ENCODE measurements around the gene GSE1.

The GSE1 gene

GRCh38 chr16:85623250-85623649 is 10.1 kb downstream of the GSE1 start:
- no peak for DNase-seq (ENCODE audit: low read depth, low spot score)
- Histone ChIP-seq H3K9me3 (ENCODE audit: control insufficient read depth, insufficient read depth, low read length) (no peaks in the 10 kb centered on the region), H3K36me3 (ENCODE audit: control insufficient read depth, insufficient read depth, low read length) (no peaks in the 10 kb centered on the region), H3K27me3 (ENCODE audit: control insufficient read depth, insufficient read depth, low read length) (no peaks in the 10 kb centered on the region), H3K4me1 (ENCODE audit: control insufficient read depth, insufficient read depth, low read length) (peaks cover 5% of the 10 kb centered on the region; the same call in 1 of the 2 replicates), H3K4me3 (ENCODE audit: low read length) (no peak overlapping the region), H3K27ac (ENCODE audit: low read length) (no peak overlapping the region)
- WGBS (ENCODE audit: insufficient coverage, insufficient read length) = no CpG with 5 or more reads among the region's 11 CpGs

GRCh38 chr16:85623997-85624601 is 11.0 kb downstream of the GSE1 start:
- no CpG with 5 or more reads among the region's 21 CpGs for WGBS (ENCODE audit: insufficient coverage, insufficient read length)
- no peak overlapping the region for H3K27ac ChIP-seq (ENCODE audit: low read length)
- peaks cover 5% of the 10 kb centered on the region; the same call in 1 of the 2 replicates for H3K4me1 ChIP-seq (ENCODE audit: control insufficient read depth, insufficient read depth, low read length)

GRCh38 chr16:85624646-85625045 is 11.5 kb downstream of the GSE1 start:
- no CpG with 5 or more reads among the region's 17 CpGs for WGBS (ENCODE audit: insufficient coverage, insufficient read length)
- H3K36me3 ChIP-seq (ENCODE audit: control insufficient read depth, insufficient read depth, low read length) = no peaks in the 10 kb centered on the region
- H3K4me3 ChIP-seq (ENCODE audit: low read length) = no peak overlapping the region
- DNase-seq (ENCODE audit: low read depth, low spot score) = no peak
- H3K4me1 ChIP-seq (ENCODE audit: control insufficient read depth, insufficient read depth, low read length) = peaks cover 4% of the 10 kb centered on the region; the same call in 1 of the 2 replicates
- no peaks in the 10 kb centered on the region for H3K27me3 ChIP-seq (ENCODE audit: control insufficient read depth, insufficient read depth, low read length)
- H3K9me3 ChIP-seq (ENCODE audit: control insufficient read depth, insufficient read depth, low read length) = no peaks in the 10 kb centered on the region
- H3K27ac ChIP-seq (ENCODE audit: low read length) = no peak overlapping the region

More at GRCh38 chr16:85623997-85624601, 11.0 kb downstream of the GSE1 start:
- Histone ChIP-seq H3K27me3 (ENCODE audit: control insufficient read depth, insufficient read depth, low read length) (no peaks in the 10 kb centered on the region), H3K36me3 (ENCODE audit: control insufficient read depth, insufficient read depth, low read length) (no peaks in the 10 kb centered on the region), H3K9me3 (ENCODE audit: control insufficient read depth, insufficient read depth, low read length) (no peaks in the 10 kb centered on the region), H3K4me3 (ENCODE audit: low read length) (no peak overlapping the region)
- DNase-seq (ENCODE audit: low read depth, low spot score) = no peak

- H3K4me3 ChIP-seq (ENCODE audit: low read length) = no peak overlapping the region
- H3K4me1 ChIP-seq (ENCODE audit: control insufficient read depth, insufficient read depth, low read length) = peaks cover 4% of the 10 kb centered on the region; the same call in 1 of the 2 replicates
- H3K9me3 ChIP-seq (ENCODE audit: control insufficient read depth, insufficient read depth, low read length) = no peaks in the 10 kb centered on the region
- H3K36me3 ChIP-seq (ENCODE audit: control insufficient read depth, insufficient read depth, low read length) = no peaks in the 10 kb centered on the region
- no CpG with 5 or more reads among the region's 27 CpGs for WGBS (ENCODE audit: insufficient coverage, insufficient read length)
- H3K27me3 ChIP-seq (ENCODE audit: control insufficient read depth, insufficient read depth, low read length) = no peaks in the 10 kb centered on the region
- DNase-seq (ENCODE audit: low read depth, low spot score) = no peak
- H3K27ac ChIP-seq (ENCODE audit: low read length) = no peak overlapping the region
Observed at GRCh38 chr16:85625053-85625452, 11.9 kb downstream of the GSE1 start.

GRCh38 chr16:85625485-85626117 is 12.5 kb downstream of the GSE1 start:
- no peaks in the 10 kb centered on the region for H3K9me3 ChIP-seq (ENCODE audit: control insufficient read depth, insufficient read depth, low read length)
- H3K36me3 ChIP-seq (ENCODE audit: control insufficient read depth, insufficient read depth, low read length) = no peaks in the 10 kb centered on the region
- no peak for DNase-seq (ENCODE audit: low read depth, low spot score)
- H3K27me3 ChIP-seq (ENCODE audit: control insufficient read depth, insufficient read depth, low read length) = no peaks in the 10 kb centered on the region
- no peak overlapping the region for H3K27ac ChIP-seq (ENCODE audit: low read length)
- H3K4me3 ChIP-seq (ENCODE audit: low read length) = no peak overlapping the region
- WGBS (ENCODE audit: insufficient coverage, insufficient read length) = no CpG with 5 or more reads among the region's 18 CpGs
- H3K4me1 ChIP-seq (ENCODE audit: control insufficient read depth, insufficient read depth, low read length) = peaks cover 4% of the 10 kb centered on the region; the same call in 1 of the 2 replicates

- H3K4me3 ChIP-seq (ENCODE audit: low read length) = no peak overlapping the region
- H3K36me3 ChIP-seq (ENCODE audit: control insufficient read depth, insufficient read depth, low read length) = no peaks in the 10 kb centered on the region
- no peak overlapping the region for H3K27ac ChIP-seq (ENCODE audit: low read length)
- H3K9me3 ChIP-seq (ENCODE audit: control insufficient read depth, insufficient read depth, low read length) = no peaks in the 10 kb centered on the region
- WGBS (ENCODE audit: insufficient coverage, insufficient read length) = no CpG with 5 or more reads among the region's 37 CpGs
- no peaks in the 10 kb centered on the region for H3K27me3 ChIP-seq (ENCODE audit: control insufficient read depth, insufficient read depth, low read length)
- peaks cover 4% of the 10 kb centered on the region; the same call in 1 of the 2 replicates for H3K4me1 ChIP-seq (ENCODE audit: control insufficient read depth, insufficient read depth, low read length)
- no peak for DNase-seq (ENCODE audit: low read depth, low spot score)
Observed at GRCh38 chr16:85626191-85626981, 13.3 kb downstream of the GSE1 start.

GRCh38 chr16:85627089-85627488 is 14.0 kb downstream of the GSE1 start:
- Histone ChIP-seq H3K36me3 (ENCODE audit: control insufficient read depth, insufficient read depth, low read length) (no peaks in the 10 kb centered on the region), H3K27me3 (ENCODE audit: control insufficient read depth, insufficient read depth, low read length) (no peaks in the 10 kb centered on the region), H3K4me1 (ENCODE audit: control insufficient read depth, insufficient read depth, low read length) (peaks cover 4% of the 10 kb centered on the region; the same call in 1 of the 2 replicates), H3K9me3 (ENCODE audit: control insufficient read depth, insufficient read depth, low read length) (no peaks in the 10 kb centered on the region), H3K27ac (ENCODE audit: low read length) (no peak overlapping the region), H3K4me3 (ENCODE audit: low read length) (no peak overlapping the region)
- no CpG with 5 or more reads among the region's 8 CpGs for WGBS (ENCODE audit: insufficient coverage, insufficient read length)
- no peak for DNase-seq (ENCODE audit: low read depth, low spot score)

- Histone ChIP-seq H3K4me3 (ENCODE audit: low read length) (no peak overlapping the region), H3K4me1 (ENCODE audit: control insufficient read depth, insufficient read depth, low read length) (peaks cover 4% of the 10 kb centered on the region; the same call in 1 of the 2 replicates), H3K27ac (ENCODE audit: low read length) (no peak overlapping the region), H3K36me3 (ENCODE audit: control insufficient read depth, insufficient read depth, low read length) (no peaks in the 10 kb centered on the region), H3K27me3 (ENCODE audit: control insufficient read depth, insufficient read depth, low read length) (no peaks in the 10 kb centered on the region), H3K9me3 (ENCODE audit: control insufficient read depth, insufficient read depth, low read length) (no peaks in the 10 kb centered on the region)
- DNase-seq (ENCODE audit: low read depth, low spot score) = no peak
- no CpG with 5 or more reads among the region's 30 CpGs for WGBS (ENCODE audit: insufficient coverage, insufficient read length)
Observed at GRCh38 chr16:85627526-85628264, 14.6 kb downstream of the GSE1 start.

- Histone ChIP-seq H3K36me3 (ENCODE audit: control insufficient read depth, insufficient read depth, low read length) (no peaks in the 10 kb centered on the region), H3K4me1 (ENCODE audit: control insufficient read depth, insufficient read depth, low read length) (peaks cover 4% of the 10 kb centered on the region; the same call in 1 of the 2 replicates), H3K9me3 (ENCODE audit: control insufficient read depth, insufficient read depth, low read length) (no peaks in the 10 kb centered on the region), H3K4me3 (ENCODE audit: low read length) (no peak overlapping the region), H3K27ac (ENCODE audit: low read length) (no peak overlapping the region), H3K27me3 (ENCODE audit: control insufficient read depth, insufficient read depth, low read length) (no peaks in the 10 kb centered on the region)
- no peak for DNase-seq (ENCODE audit: low read depth, low spot score)
- no CpG with 5 or more reads among the region's 5 CpGs for WGBS (ENCODE audit: insufficient coverage, insufficient read length)
Observed at GRCh38 chr16:85628265-85628556, 15.1 kb downstream of the GSE1 start.

- DNase-seq (ENCODE audit: low read depth, low spot score) = no peak
- Histone ChIP-seq H3K27me3 (ENCODE audit: control insufficient read depth, insufficient read depth, low read length) (no peaks in the 10 kb centered on the region), H3K9me3 (ENCODE audit: control insufficient read depth, insufficient read depth, low read length) (no peaks in the 10 kb centered on the region), H3K4me1 (ENCODE audit: control insufficient read depth, insufficient read depth, low read length) (peaks cover 4% of the 10 kb centered on the region; the same call in 1 of the 2 replicates), H3K27ac (ENCODE audit: low read length) (no peak overlapping the region), H3K4me3 (ENCODE audit: low read length) (no peak overlapping the region), H3K36me3 (ENCODE audit: control insufficient read depth, insufficient read depth, low read length) (no peaks in the 10 kb centered on the region)
- WGBS (ENCODE audit: insufficient coverage, insufficient read length) = no CpG with 5 or more reads among the region's 14 CpGs
Observed at GRCh38 chr16:85628645-85629044, 15.5 kb downstream of the GSE1 start.
